GM18499 (cell line): ENCODE data around the gene PTPRU.

Experiments used
- ATAC-seq: cut with Tn5 transposase; IDR thresholded peaks from one replicate; pipeline ENCODE4 v1.9.1; 2021; ENCODE audit warnings: moderate number of reproducible peaks; ENCODE audit not compliant: insufficient read depth, unreplicated experiment

PTPRU gene

GRCh38 chr1:29354511-29355098, 118.3 kb downstream of the PTPRU start:
- ATAC-seq: no peak

- ATAC-seq: no peak
Observed at GRCh38 chr1:29355375-29355774, 119.1 kb downstream of the PTPRU start.

- ATAC-seq: no peak
Observed at GRCh38 chr1:29356663-29357062, 120.3 kb downstream of the PTPRU start.

GRCh38 chr1:29357452-29357851, 121.1 kb downstream of the PTPRU start:
- no peak for ATAC-seq

GRCh38 chr1:29358183-29358582, 121.9 kb downstream of the PTPRU start:
- ATAC-seq: no peak

- ATAC-seq: no peak
Observed at GRCh38 chr1:29360768-29361167, 124.4 kb downstream of the PTPRU start.

- no peak for ATAC-seq
Observed at GRCh38 chr1:29361686-29362085, 125.4 kb downstream of the PTPRU start.

GRCh38 chr1:29362116-29362515, 125.8 kb downstream of the PTPRU start:
- no peak for ATAC-seq

GRCh38 chr1:29362764-29363163, 126.4 kb downstream of the PTPRU start:
- ATAC-seq: no peak

- no peak for ATAC-seq
Observed at GRCh38 chr1:29363536-29363935, 127.2 kb downstream of the PTPRU start.

GRCh38 chr1:29364101-29364678, 127.9 kb downstream of the PTPRU start:
- ATAC-seq: no peak

- ATAC-seq: no peak
Observed at GRCh38 chr1:29365906-29366670, 129.8 kb downstream of the PTPRU start.

- no peak for ATAC-seq
Observed at GRCh38 chr1:29368936-29369932, 132.9 kb downstream of the PTPRU start.

GRCh38 chr1:29370067-29370466, 133.7 kb downstream of the PTPRU start:
- ATAC-seq: no peak

GRCh38 chr1:29371332-29371731, 135.0 kb downstream of the PTPRU start:
- ATAC-seq: no peak

- no peak for ATAC-seq
Observed at GRCh38 chr1:29372108-29372507, 135.8 kb downstream of the PTPRU start.
